Natural killer cell (primary cell): ENCODE data around the gene SRCAP. TPM values are rescaled to one million over a fixed set of nuclear protein-coding genes. Genes with fewer than 3 reads are reported as not detected.
A peak's percentile ranks its signal among the peaks of the same experiment; 100 is the strongest.

ENCODE experiments used
- ATAC-seq, 3 donors: fragments of 150-1000 bp in 2 of 3; fragments of 200-7000 bp in 1 of 3; cut with Tn5 transposase; 1 replicate in 1 of 3; 2 replicates in 2 of 3; pipeline ENCODE4 v1.10.0; 2021; ENCODE audit warnings: mild to moderate bottlenecking in 2 of 3, moderate library complexity in 2 of 3
- DNase-seq, 2 donors: peaks; one replicate each; pipeline versions ENCODE4 v3.0.0 to v3.0.0-alpha.2; 2013 to 2021; ENCODE audit warnings: mixed read lengths in 1 of 2
- H3K27ac ChIP-seq: one replicate; pipeline ENCODE4 v1.5.1; 2013; ENCODE audit warnings: mild to moderate bottlenecking, low read length
- H3K27me3 ChIP-seq: one replicate; pipeline ENCODE4 v1.6.1; 2013; ENCODE audit warnings: low read length; ENCODE audit not compliant: control insufficient read depth, insufficient read depth
- H3K36me3 ChIP-seq: one replicate; pipeline ENCODE4 v1.6.1; 2013; ENCODE audit warnings: low read length; ENCODE audit not compliant: control insufficient read depth, insufficient read depth
- H3K4me1 ChIP-seq: one replicate; pipeline ENCODE4 v1.6.1; 2013; ENCODE audit warnings: low read length; ENCODE audit not compliant: control insufficient read depth, insufficient read depth
- H3K4me3 ChIP-seq: one replicate; pipeline ENCODE4 v1.5.1; 2013; ENCODE audit warnings: low read length
- H3K9me3 ChIP-seq: one replicate; pipeline ENCODE4 v1.6.1; 2013; ENCODE audit warnings: low read length; ENCODE audit not compliant: control insufficient read depth, insufficient read depth
- H3K27ac Mint-ChIP-seq, 2 donors: one replicate each; pipeline ENCODE4 v1.8.0; 2022; ENCODE audit warnings: mild to moderate bottlenecking in 2 of 2, mixed read lengths in 2 of 2, moderate library complexity in 1 of 2
- H3K27me3 Mint-ChIP-seq, 2 donors: one replicate each; pipeline ENCODE4 v1.8.0; 2022; ENCODE audit warnings: low read depth in 2 of 2, mixed read lengths in 2 of 2
- H3K36me3 Mint-ChIP-seq: one replicate; pipeline ENCODE4 v1.8.0; 2022; ENCODE audit warnings: mixed read lengths
- H3K4me1 Mint-ChIP-seq, 2 donors: one replicate each; pipeline ENCODE4 v1.8.0; 2022; ENCODE audit warnings: mixed read lengths in 2 of 2
- H3K4me3 Mint-ChIP-seq: one replicate; pipeline ENCODE4 v1.8.0; 2022; ENCODE audit warnings: mild to moderate bottlenecking, moderate library complexity, mixed read lengths
- H3K9me3 Mint-ChIP-seq, 2 donors: one replicate each; pipeline ENCODE4 v1.8.0; 2022; ENCODE audit warnings: mixed read lengths in 2 of 2
- CTCF ChIP-seq: fragments of 200-600 bp; IDR thresholded peaks from one replicate; pipeline ENCODE4 v1.8.0; 2022; ENCODE audit warnings: antibody characterized with exemption
- WGBS: methylation state at CpG from one replicate; pipeline ENCODE4 v1.1.7; 2013; ENCODE audit warnings: missing lambda C conversion rate; ENCODE audit not compliant: insufficient coverage; 5-methylcytosine and 5-hydroxymethylcytosine counted together
- intact Hi-C: fragments of 100-400 bp; cut with micrococcal nuclease; formaldehyde crosslinking; loops from one replicate; pipeline ENCODE4 v1.14.2; 2022
- total RNA-seq, 4 donors: library from RNA; stranded (reverse); fragments of 120-200 nt in 1 of 4; gene quantifications; one replicate each; pipeline versions ENCODE4 v1.2.3 to v1.2.4, GENCODE V29; 2013 to 2022

Gene SRCAP
- total RNA-seq, 3 donors from 2014 or later (not counting 1 experiment from before 2014, with no cell fraction given) = 78.8 to 99.0 (median 89.3) TPM

DNA sequence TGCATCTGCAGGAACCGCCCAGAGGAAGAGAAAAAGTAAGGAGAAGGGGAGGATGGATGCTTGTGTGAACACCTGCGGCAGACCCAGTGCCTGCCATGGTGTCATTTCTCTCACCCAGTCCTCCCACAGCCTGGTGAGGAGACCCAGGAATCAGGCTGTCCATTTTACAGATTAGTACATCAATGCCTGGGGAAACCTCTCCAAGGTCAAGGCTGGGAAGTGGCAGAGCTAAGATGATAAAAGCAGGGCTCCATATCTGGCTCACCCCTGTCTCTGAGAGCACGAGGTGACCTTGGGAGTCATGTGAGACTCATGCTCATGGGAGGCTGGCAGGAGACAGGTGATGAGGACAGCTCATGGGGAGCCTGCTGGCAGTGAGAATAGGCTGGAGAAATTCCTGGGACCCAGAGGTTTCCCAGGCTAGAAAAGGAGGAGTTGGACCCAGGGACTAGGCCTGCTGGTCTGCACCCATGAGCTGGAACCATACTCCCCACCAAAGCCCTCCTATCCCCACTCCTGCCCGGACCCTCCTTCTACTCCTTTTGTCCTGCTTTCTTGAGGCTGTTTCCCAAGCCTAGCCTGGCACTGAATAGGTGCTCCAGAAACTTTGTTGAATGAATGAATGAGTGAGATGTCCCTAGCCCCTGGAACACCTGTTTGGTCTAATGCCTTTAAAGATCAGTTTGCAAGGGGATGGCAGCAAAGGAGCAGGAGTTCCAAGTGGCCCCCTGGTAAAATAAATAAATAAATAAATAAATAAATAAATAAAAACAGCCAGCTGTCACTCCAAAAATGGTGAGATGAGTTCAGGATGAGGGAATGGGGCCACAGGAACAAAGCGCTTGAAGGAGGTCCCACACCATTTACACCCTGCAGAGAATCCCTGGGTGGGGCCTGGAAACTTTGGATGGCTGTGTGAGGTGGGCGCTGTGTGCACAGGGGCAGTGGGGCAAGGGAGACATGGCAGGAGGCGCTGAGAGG lies 86.4 kb downstream of the SRCAP start:
- intact Hi-C loops = no loop called here
- no peak for DNase-seq
- Histone ChIP-seq H3K27me3 (peaks cover 11% of the 10 kb centered on the region), H3K36me3 (no peaks in the 10 kb centered on the region), H3K4me3 (no peak overlapping the region), H3K4me1 (peaks cover 22% of the 10 kb centered on the region), H3K27ac (no peak overlapping the region), H3K9me3 (no peaks in the 10 kb centered on the region)
- Mint-ChIP-seq H3K4me3 (peak overlapping the region; percentile 69), H3K4me1 (peaks cover 5 to 18% of the 10 kb centered on the region in 2 donors), H3K9me3 (no peaks in the 10 kb centered on the region), H3K36me3 (no peaks in the 10 kb centered on the region), H3K27me3 (peaks cover 8 to 13% of the 10 kb centered on the region in 2 donors), H3K27ac (peak overlapping the region in 1 of 2 donors; percentile 16)
- TF ChIP-seq CTCF = no peak
- WGBS = 82% methylated on average over 5 of the region's 7 CpGs
- no peak for ATAC-seq

GRCh38 chr16:30786115-30786935 lies 87.4 kb downstream of the SRCAP start:
- TF ChIP-seq CTCF = no peak
- intact Hi-C loops = no loop called here
- no peaks in the 10 kb centered on the region for H3K9me3 ChIP-seq
- Mint-ChIP-seq H3K27ac (peak overlapping the region in 1 of 2 donors; percentile 16), H3K4me3 (peak overlapping the region; percentile 69), H3K4me1 (peaks cover 5 to 18% of the 10 kb centered on the region in 2 donors), H3K27me3 (peaks cover 8 to 13% of the 10 kb centered on the region in 2 donors), H3K36me3 (no peaks in the 10 kb centered on the region), H3K9me3 (no peaks in the 10 kb centered on the region)
- peak overlapping the region; percentile 67 for H3K4me3 ChIP-seq
- H3K27ac ChIP-seq = no peak overlapping the region
- peaks cover 11% of the 10 kb centered on the region for H3K27me3 ChIP-seq
- no peaks in the 10 kb centered on the region for H3K36me3 ChIP-seq
- peaks cover 22% of the 10 kb centered on the region for H3K4me1 ChIP-seq
- WGBS = 9% methylated on average over 47 of the region's 57 CpGs
- ATAC-seq (peak; percentile 44 to 64 (median 50)), DNase-seq (no peak)

GRCh38 chr16:30786936-30787612 lies 88.1 kb downstream of the SRCAP start, which contains the start of gene ZNF629:
TSS of gene ZNF629 (minus strand) at chr16:30787205. CDS start at chr16:30784482, 2,723 bp downstream.
- no peaks in the 10 kb centered on the region for H3K9me3 Mint-ChIP-seq
- 2% methylated on average over 37 of the region's 37 CpGs for WGBS
- intact Hi-C loops = no loop called here
- TF ChIP-seq CTCF = no peak
- H3K36me3 Mint-ChIP-seq = no peaks in the 10 kb centered on the region
- ATAC-seq (peak; percentile 26 to 58 (median 41)), DNase-seq (peak in 1 of 2 donors; percentile 59)
- Histone ChIP-seq H3K4me1 (peaks cover 22% of the 10 kb centered on the region), H3K36me3 (no peaks in the 10 kb centered on the region), H3K27me3 (peaks cover 11% of the 10 kb centered on the region), H3K9me3 (no peaks in the 10 kb centered on the region), H3K27ac (no peak within 1 kb of the TSS), H3K4me3 (peak within 1 kb of the TSS; percentile 67)
- H3K4me1 Mint-ChIP-seq = peaks cover 5 to 18% of the 10 kb centered on the region in 2 donors
- H3K27ac Mint-ChIP-seq = peak within 1 kb of the TSS in 1 of 2 donors; percentile 52
- H3K4me3 Mint-ChIP-seq = peak within 1 kb of the TSS; percentile 88
- H3K27me3 Mint-ChIP-seq = peaks cover 8 to 13% of the 10 kb centered on the region in 2 donors
